B cell (primary cell): ENCODE results near the gene AOPEP. TPM values are rescaled to one million over a fixed set of nuclear protein-coding genes. Genes with fewer than 3 reads are reported as not detected.

Source experiments
- ATAC-seq: fragments of 200-7000 bp; cut with Tn5 transposase; one replicate; pipeline ENCODE4 v1.10.0; 2021; ENCODE audit warnings: low read depth, mild to moderate bottlenecking, moderate number of reproducible peaks, moderate library complexity
- CTCF ChIA-PET: fragments of 350-600 bp; sonication (Branson Sonifier 250); formaldehyde crosslinking; loops from one replicate; lab custom pipeline; 2021; ENCODE audit warnings: antibody characterized with exemption, inconsistent platforms; lab: Charles Lee
- POLR2A ChIA-PET: fragments of 350-600 bp; sonication (Branson Sonifier 250); formaldehyde crosslinking; loops from one replicate; lab custom pipeline; 2021; ENCODE audit warnings: antibody characterized with exemption; lab: Charles Lee
- DNase-seq: peaks from one replicate; pipeline ENCODE4 v3.0.0; 2013
- H2AFZ ChIP-seq: 2 replicates; pipeline ENCODE4 v1.6.1; 2012; ENCODE audit warnings: mild to moderate bottlenecking, low read depth, low read length; ENCODE audit not compliant: insufficient read depth, poor library complexity, severe bottlenecking
- H3K27ac ChIP-seq, 2 donors: 1 replicate in 1 of 2; 2 replicates in 1 of 2; pipeline ENCODE4 v1.5.1; 2012 to 2013; ENCODE audit warnings: low read length in 2 of 2, mild to moderate bottlenecking in 2 of 2, moderate library complexity in 1 of 2
- H3K27me3 ChIP-seq, 4 experiments: fragments of 200-600 bp in 1 of 4; sonication (generic) in 1 of 4; replicated peaks in 1 of 4; 1 replicate in 2 of 4; 2 replicates in 2 of 4; pipeline versions ENCODE4 v1.6.1 to v1.7.0; 2013 to 2016; ENCODE audit warnings: low read length in 3 of 4, mild to moderate bottlenecking in 2 of 4, mixed read lengths in 1 of 4, moderate library complexity in 1 of 4; ENCODE audit not compliant: insufficient read depth in 4 of 4, control insufficient read depth in 3 of 4; ENCODE audit errors: control extremely low read depth in 1 of 4
- H3K36me3 ChIP-seq, 2 experiments: replicated peaks in 1 of 2; 1 replicate in 1 of 2; 2 replicates in 1 of 2; pipeline versions ENCODE4 v1.6.1 to v1.7.1; 2013; ENCODE audit warnings: low read length in 1 of 2; ENCODE audit not compliant: insufficient read depth in 2 of 2, control insufficient read depth in 1 of 2; ENCODE audit errors: control extremely low read depth in 1 of 2, extremely low read depth in 1 of 2
- H3K4me1 ChIP-seq, 2 donors: fragments of 200-600 bp in 1 of 2; sonication (generic) in 1 of 2; 1 replicate in 1 of 2; 2 replicates in 1 of 2; pipeline versions ENCODE4 v1.5.1 to v1.6.1; 2013 to 2017; ENCODE audit warnings: low read length in 2 of 2; ENCODE audit not compliant: control insufficient read depth in 2 of 2, insufficient read depth in 2 of 2
- H3K4me2 ChIP-seq: replicated peaks from 2 replicates; pipeline ENCODE3; 2012; ENCODE audit warnings: mild to moderate bottlenecking, low read depth, low read length; ENCODE audit not compliant: poor library complexity, severe bottlenecking
- H3K4me3 ChIP-seq, 5 experiments: fragments of 200-600 bp in 1 of 5; sonication (generic) in 1 of 5; 1 replicate in 3 of 5; 2 replicates in 2 of 5; pipeline versions ENCODE4 v1.5.1 to v1.7.0; 2011 to 2016; ENCODE audit warnings: low read length in 4 of 5, mild to moderate bottlenecking in 4 of 5, low read depth in 2 of 5, control low read depth in 1 of 5, moderate library complexity in 1 of 5; ENCODE audit not compliant: insufficient read depth in 1 of 5; ENCODE audit errors: control extremely low read depth in 1 of 5, extremely low read depth in 1 of 5
- H3K79me2 ChIP-seq: fragments of 200-600 bp; sonication (generic); one replicate; pipeline ENCODE4 v1.6.0; 2016; ENCODE audit warnings: low read length; ENCODE audit not compliant: control insufficient read depth, insufficient read depth
- H3K9ac ChIP-seq: fragments of 200-600 bp; sonication (generic); 2 replicates; pipeline ENCODE4 v1.6.1; 2017; ENCODE audit warnings: mild to moderate bottlenecking, low read length, moderate library complexity
- H3K9me3 ChIP-seq, 3 donors: one replicate each; pipeline versions ENCODE4 v1.6.1 to v1.7.1; 2013; ENCODE audit warnings: low read length in 2 of 3; ENCODE audit not compliant: control insufficient read depth in 2 of 3, insufficient read depth in 1 of 3; ENCODE audit errors: control extremely low read depth in 1 of 3
- H4K20me1 ChIP-seq: 2 replicates; pipeline ENCODE4 v1.6.0; 2012; ENCODE audit warnings: mild to moderate bottlenecking, low read length; ENCODE audit not compliant: insufficient read depth, control insufficient read depth, poor library complexity, severe bottlenecking
- H3K27ac Mint-ChIP-seq: one replicate; pipeline ENCODE4 v1.8.0; 2021; ENCODE audit warnings: mixed read lengths
- H3K27me3 Mint-ChIP-seq: one replicate; pipeline ENCODE4 v1.8.0; 2021; ENCODE audit warnings: mixed read lengths
- H3K4me1 Mint-ChIP-seq: one replicate; pipeline ENCODE4 v1.8.0; 2021; ENCODE audit warnings: mixed read lengths
- H3K4me3 Mint-ChIP-seq: one replicate; pipeline ENCODE4 v1.8.0; 2021; ENCODE audit warnings: mixed read lengths
- H3K9me3 Mint-ChIP-seq: one replicate; pipeline ENCODE4 v1.8.0; 2022; ENCODE audit warnings: mixed read lengths; ENCODE audit not compliant: insufficient read depth
- EZH2 ChIP-seq: IDR thresholded peaks from 2 replicates; pipeline ENCODE4 v1.6.1; 2012; ENCODE audit warnings: borderline replicate concordance, low read depth, mild to moderate bottlenecking, moderate library complexity, low read length; ENCODE audit not compliant: insufficient read depth, poor library complexity, severe bottlenecking
- WGBS: methylation state at CpG from one replicate; pipeline ENCODE4 v1.1.5; 2013; ENCODE audit warnings: missing lambda C conversion rate; ENCODE audit not compliant: insufficient coverage; 5-methylcytosine and 5-hydroxymethylcytosine counted together
- intact Hi-C: fragments of 100-400 bp; cut with micrococcal nuclease; formaldehyde crosslinking; loops from one replicate; pipeline ENCODE4 v1.10.0; 2022
- polyA plus RNA-seq: library from polyadenylated mRNA; depleted of rRNA; stranded (reverse); fragments of >200 nt; gene quantifications from 2 replicates; pipeline ENCODE4 v1.2.3, GENCODE V29; 2012
- total RNA-seq, 2 donors: library from RNA; stranded (reverse); fragments of 120-200 nt in 1 of 2; gene quantifications; 1 replicate in 1 of 2; 2 replicates in 1 of 2; pipeline versions ENCODE4 v1.2.3 to v1.2.4, GENCODE V29; 2013 to 2022
- TF ChIP-seq, protein P1 (sequence below): fragments of 200-600 bp; IDR thresholded peaks from one replicate; pipeline ENCODE4 v1.8.0; 2022; ENCODE audit warnings: antibody characterized with exemption, mild to moderate bottlenecking

AOPEP gene
- total and polyA plus RNA-seq, 2 donors (not counting 1 experiment from before 2014, with no cell fraction given): 5.1 to 35.8 TPM

DNA sequence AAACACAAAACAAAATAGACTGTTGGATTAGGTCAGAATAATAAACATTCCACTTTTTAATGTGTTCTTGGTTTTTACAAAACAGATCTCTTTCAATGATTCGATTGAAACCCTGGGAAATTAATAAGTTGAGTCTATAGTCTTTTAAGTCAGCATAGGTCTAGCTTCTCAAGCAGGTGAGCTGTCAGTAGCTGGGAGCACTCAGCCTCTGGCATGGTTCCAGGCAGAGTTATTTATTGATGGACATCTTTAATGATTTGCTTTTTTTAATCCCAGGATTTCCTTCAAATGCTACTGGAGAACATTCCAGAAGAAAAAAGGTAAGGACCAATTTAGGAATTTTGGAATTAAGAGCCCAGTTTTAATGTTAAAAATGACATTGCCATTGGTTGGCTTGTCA is 241.0 kb downstream of the AOPEP start:
- CTCF ChIA-PET: interaction anchor here (0.7 kb wide), 1 partner anchor 1265 kb away, joined by 3 read pairs; no protein-coding TSS in a partner anchor

GRCh38 chr9:94971378-94972131 is 245.1 kb downstream of the AOPEP start:
- 94% methylated on average over 11 of the region's 13 CpGs for WGBS
- H3K79me2 ChIP-seq: no peaks in the 10 kb centered on the region
- no peak overlapping the region for H3K4me3 ChIP-seq
- CTCF ChIA-PET: no interaction called here
- no peak overlapping the region for H2AFZ ChIP-seq
- DNase-seq (no peak), ATAC-seq (no peak)
- no peaks in the 10 kb centered on the region for H3K9me3 ChIP-seq
- H3K36me3 ChIP-seq: peaks cover 3% of the 10 kb centered on the region in 2 experiments
- TF ChIP-seq, protein P1, sequence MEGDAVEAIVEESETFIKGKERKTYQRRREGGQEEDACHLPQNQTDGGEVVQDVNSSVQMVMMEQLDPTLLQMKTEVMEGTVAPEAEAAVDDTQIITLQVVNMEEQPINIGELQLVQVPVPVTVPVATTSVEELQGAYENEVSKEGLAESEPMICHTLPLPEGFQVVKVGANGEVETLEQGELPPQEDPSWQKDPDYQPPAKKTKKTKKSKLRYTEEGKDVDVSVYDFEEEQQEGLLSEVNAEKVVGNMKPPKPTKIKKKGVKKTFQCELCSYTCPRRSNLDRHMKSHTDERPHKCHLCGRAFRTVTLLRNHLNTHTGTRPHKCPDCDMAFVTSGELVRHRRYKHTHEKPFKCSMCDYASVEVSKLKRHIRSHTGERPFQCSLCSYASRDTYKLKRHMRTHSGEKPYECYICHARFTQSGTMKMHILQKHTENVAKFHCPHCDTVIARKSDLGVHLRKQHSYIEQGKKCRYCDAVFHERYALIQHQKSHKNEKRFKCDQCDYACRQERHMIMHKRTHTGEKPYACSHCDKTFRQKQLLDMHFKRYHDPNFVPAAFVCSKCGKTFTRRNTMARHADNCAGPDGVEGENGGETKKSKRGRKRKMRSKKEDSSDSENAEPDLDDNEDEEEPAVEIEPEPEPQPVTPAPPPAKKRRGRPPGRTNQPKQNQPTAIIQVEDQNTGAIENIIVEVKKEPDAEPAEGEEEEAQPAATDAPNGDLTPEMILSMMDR: no peak
- TF ChIP-seq EZH2: no peak
- H3K9ac ChIP-seq: no peak overlapping the region
- no peak overlapping the region for H3K27ac ChIP-seq
- no peak overlapping the region for H3K4me2 ChIP-seq
- H3K27me3 ChIP-seq: no peaks in the 10 kb centered on the region
- POLR2A ChIA-PET: no interaction called here
- H4K20me1 ChIP-seq: no peaks in the 10 kb centered on the region
- Mint-ChIP-seq H3K4me1 (no peaks in the 10 kb centered on the region), H3K4me3 (no peak overlapping the region), H3K27ac (no peak overlapping the region), H3K27me3 (no peaks in the 10 kb centered on the region), H3K9me3 (no peaks in the 10 kb centered on the region)
- H3K4me1 ChIP-seq: no peaks in the 10 kb centered on the region
- intact Hi-C loops: no loop called here

More for the DNA sequence above, 241.0 kb downstream of the AOPEP start:
- Histone ChIP-seq H4K20me1 (no peaks in the 10 kb centered on the region), H3K27ac (no peak overlapping the region), H3K4me3 (no peak overlapping the region), H3K4me2 (no peak overlapping the region), H3K36me3 (peaks cover 3% of the 10 kb centered on the region in 2 experiments), H3K9ac (no peak overlapping the region), H3K4me1 (no peaks in the 10 kb centered on the region), H2AFZ (no peak overlapping the region), H3K9me3 (no peaks in the 10 kb centered on the region), H3K79me2 (no peaks in the 10 kb centered on the region), H3K27me3 (no peaks in the 10 kb centered on the region)
- no peaks in the 10 kb centered on the region for H3K27me3 Mint-ChIP-seq
- ATAC-seq: no peak
- no peak for DNase-seq
- H3K27ac Mint-ChIP-seq: no peak overlapping the region
- intact Hi-C loops: no loop called here
- TF ChIP-seq, protein P1: no peak
- TF ChIP-seq EZH2: no peak
- POLR2A ChIA-PET: no interaction called here
- H3K4me3 Mint-ChIP-seq: no peak overlapping the region
- H3K9me3 Mint-ChIP-seq: no peaks in the 10 kb centered on the region
- H3K4me1 Mint-ChIP-seq: no peaks in the 10 kb centered on the region
- WGBS: 100% methylated on average over 1 of the region's 1 CpG
